ENCODE results near the gene OPRL1.
"Not testable (repeated sequence)": the region's sequence is repeated elsewhere in the genome, so short reads cannot be mapped to it uniquely, and the experiment has no call there.

The OPRL1 gene

GRCh38 chr20:64073476-64074183, 6.3 kb upstream of the OPRL1 start:
- no peak for DNase-seq

GRCh38 chr20:64074184-64074789, 5.6 kb upstream of the OPRL1 start:
- no peak for DNase-seq

DNA sequence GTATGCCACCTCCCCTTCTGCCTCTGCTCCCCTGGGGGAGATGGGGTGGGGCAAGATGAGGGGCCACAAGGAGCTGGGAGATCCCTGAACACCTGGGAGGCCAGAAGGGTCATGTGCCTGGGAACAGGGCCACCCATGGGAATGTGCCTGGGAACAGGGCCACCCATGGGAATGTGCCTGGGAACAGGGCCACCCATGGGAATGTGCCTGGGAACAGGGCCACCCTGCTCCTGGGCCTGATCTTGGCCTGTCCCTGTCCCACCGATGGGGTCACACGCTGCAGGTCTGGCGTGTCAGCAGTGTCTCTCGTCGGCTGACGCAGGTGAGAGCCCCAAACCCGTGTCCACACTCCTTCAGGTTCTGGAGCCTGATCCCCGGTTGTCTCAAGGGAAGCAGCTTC, 4.9 kb upstream of the OPRL1 start:
- DNase-seq, result no peak

- DNase-seq, result no peak
These were observed 4.3 kb upstream of the OPRL1 start for GRCh38 chr20:64075556-64075955.

DNA sequence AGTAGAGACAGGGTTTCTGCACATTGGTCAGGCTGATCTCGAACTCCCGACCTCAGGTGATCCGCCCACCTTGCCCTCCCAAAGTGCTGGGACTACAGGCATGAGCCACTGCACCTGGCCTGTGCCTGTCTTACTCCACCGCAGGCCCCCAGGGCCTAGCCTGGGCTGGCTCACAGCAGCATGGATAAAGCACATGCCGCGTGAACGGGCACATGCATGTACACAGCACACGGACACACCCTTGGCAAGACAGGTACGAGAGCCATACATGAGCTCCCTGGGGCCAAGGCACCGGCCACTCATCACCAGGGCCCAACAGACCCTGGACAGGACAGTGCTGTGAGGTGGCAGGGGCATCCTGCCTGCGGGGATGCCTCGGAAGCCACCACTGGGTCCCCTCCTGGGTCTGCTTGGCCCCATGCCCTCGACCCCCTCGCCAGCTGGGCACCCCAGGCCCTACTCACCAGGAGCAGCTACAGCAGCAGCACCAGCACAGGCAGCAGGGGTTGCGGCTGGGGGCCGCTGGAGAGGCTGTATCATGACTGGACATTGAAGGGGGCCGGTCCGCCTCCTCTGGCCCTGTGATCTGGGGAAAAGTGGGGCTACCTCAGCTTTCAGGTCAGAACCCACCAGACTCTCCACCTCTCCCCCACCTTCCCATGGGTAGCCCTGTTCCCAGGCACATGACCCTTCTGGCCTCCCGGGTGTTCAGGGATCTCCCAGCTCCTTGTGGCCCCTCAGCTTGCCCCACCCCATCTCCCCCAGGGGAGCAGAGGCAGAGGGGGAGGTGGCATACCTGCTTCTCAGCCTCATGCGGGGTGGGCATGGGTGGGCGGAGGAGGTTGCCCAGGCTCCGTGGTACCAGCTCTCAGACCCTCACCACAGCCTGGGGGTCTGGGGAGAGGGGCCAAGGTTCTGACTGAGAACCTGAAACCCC, 3.6 kb upstream of the OPRL1 start:
- DNase-seq, result no peak

DNA sequence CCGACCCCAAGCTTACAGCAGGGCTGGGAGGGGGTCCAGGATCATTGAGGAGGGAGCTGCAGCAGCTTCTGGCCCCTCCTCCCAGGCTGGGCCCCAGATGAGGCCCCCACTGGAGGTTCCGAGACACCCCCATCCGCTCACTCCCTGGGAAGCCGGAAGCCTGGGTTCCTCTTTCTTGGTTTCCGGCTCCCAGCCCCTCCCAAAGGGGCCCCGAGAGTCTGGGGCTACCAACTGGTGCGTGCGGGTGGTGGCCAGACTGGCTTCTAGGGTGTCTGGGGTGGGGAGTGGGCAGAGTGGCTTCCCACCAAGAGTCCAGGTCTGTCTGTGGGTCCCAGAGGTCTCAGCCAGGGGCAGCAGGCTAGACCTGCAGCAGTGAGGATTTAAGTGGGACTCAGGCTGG, 2.8 kb upstream of the OPRL1 start:
- DNase-seq, result no peak

DNA sequence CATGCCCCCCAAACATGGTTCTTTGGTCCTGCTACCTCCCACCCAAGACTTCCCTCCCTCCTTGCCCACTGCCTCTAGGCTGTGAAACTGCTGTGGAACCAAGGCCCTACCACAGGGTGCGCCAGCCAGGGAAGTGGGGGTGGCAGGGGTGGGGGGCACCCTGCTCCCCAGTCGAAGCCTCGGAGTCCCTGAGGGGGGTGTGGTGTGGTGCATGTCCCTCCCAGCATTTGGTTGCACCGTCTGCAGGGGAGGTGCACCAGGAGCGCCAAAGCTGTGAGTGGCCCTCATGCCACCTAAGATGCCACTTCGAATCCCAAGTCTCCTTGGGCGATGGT, 2.4 kb upstream of the OPRL1 start:
- no peak for DNase-seq

DNA sequence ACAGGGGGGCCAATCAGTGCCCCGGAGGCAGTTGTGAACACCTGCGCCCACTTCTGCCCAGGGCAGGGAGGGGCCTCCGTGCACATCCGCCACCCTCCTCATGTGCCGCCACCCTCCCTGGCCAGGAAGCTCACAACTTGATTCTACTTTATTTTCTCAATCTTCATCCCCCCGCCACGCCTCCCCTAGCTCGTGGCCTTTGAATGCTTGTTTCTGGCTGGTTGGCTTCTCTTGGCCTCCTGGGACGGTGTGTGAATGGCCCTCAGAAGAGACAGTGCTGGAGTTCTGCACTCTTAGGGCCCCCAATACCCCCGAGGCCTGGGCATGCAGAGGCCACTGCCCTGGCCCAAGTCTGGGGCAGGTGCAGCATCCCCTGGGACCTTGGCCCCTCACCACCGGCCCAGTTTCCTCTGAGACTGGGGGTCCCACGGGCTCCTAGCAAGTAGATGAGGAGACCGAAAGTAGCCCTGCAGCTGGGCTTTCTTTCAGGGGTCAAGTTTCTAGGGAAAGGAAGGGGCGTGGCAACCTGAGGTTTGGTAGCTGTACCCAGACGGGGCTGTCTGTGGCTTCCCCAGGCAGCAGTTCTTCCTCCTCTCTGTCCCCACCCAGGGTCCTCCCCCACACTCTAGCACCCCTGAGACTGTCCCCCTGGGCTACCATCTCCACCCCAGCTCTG, 1.9 kb upstream of the OPRL1 start:
- no peak for DNase-seq

GRCh38 chr20:64078934-64079272, 979 bp upstream of the OPRL1 start:
- DNase-seq, result no peak

- DNase-seq, result no peak
These were observed 439 bp upstream of the OPRL1 start, which contains the start of gene RGS19 for GRCh38 chr20:64079273-64080012. RGS19 (minus strand) TSS chr20:64079518; CDS start chr20:64076886, 2,632 bp downstream.

GRCh38 chr20:64080813-64081623, 1.1 kb downstream of the OPRL1 start:
- no peak for DNase-seq

DNA sequence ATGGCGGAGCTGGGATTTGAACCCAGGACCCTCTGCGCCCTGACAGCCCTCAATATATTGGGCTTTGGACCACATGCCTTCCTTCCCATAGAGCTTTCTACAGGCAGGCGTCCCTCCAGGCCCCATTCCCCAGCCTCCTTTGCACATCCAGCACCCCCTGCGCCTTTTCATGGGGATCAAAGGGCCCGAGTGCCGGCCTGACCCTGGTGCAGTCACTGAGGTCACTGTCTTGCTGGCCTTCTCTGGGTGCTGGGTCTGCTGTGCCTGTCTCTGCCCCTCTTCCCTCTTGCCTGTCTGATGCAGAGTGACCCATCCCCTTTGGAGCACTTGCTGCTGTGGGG, 1.7 kb downstream of the OPRL1 start:
- DNase-seq, result no peak

DNA sequence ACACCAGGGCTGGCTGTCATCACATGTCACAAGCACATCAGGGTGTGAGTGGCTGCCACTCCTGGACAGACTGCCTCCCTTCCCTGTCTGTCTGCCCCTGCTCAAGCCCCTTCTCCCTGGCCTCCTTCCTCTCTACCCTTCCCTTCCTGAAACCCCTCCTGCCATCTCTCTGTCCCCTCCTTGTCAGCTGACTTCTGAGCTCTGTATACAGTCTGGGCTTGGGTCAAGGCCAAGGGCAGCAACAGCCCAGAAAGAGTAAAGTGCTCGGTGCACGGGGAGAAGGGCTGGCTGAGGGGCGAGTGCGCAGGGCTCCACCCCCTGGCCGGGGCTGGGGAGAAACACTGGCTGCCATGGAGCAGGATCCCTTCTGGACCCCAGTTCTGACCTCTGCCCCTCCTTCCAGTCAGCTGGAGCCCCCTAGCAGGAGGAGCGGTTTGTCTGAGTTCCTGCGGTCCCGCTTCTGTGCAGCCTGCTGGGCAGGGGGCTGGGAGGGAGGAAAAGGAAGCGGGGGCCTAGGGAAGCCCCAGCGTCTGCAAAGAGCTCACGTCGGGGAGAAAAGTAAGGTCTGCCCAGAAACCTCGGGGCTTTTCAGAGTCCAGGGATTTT, 2.3 kb downstream of the OPRL1 start:
- no peak for DNase-seq

GRCh38 chr20:64082820-64083377, 3.0 kb downstream of the OPRL1 start:
- no peak for DNase-seq

GRCh38 chr20:64083378-64083803, 3.5 kb downstream of the OPRL1 start:
- peak; percentile 62 for DNase-seq

DNA sequence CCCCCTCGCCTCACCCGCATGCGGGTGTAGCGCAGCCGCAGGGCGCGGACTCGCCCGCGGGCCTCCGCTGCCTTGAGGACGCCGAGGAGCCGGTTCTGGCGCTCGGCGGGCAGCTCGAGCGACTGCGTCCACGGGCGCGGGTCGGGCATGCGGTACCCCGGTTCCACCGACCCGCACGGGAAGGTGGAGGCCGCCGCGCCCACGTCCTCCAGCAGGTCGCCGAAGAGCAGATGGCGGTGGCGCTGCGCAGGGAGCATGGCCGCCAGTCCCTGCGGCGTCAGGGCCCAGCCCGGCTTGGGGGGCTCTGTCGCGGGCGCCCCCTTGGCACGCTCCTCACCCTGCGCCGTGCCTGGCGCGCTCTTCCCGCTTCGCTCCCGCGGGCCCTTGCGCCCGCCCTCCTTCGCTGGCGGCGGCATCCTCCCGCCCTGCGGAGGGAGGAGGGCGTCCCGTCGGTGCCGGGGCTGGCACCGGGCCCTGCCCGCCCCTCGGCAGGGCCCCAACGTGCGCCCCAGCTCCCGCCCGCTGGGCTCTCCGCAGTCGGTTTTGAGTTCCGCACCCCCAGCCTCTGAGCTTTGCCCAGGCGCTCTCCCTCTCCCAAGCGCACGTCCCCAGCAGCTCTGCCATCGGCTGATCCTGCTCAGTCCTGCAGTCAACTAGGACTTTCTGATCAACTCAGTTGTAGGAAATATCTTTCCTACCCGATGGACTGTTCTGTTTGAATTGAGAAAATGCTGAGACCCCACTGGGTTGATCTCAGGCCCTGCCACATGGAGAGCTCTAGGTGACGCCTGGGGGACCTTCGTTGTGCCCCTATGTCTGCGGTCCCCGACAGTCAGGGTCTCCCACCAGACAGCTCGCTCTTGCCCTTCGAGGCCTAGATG, 4.2 kb downstream of the OPRL1 start, which contains the start of gene LKAAEAR1:
TSS of gene LKAAEAR1 (minus strand) at position 595 of the 881 bp plus-strand sequence. CDS start at position 416, 179 bp downstream.
- no peak for DNase-seq

GRCh38 chr20:64084685-64085152, 4.8 kb downstream of the OPRL1 start:
- no peak for DNase-seq

- DNase-seq, result no peak
These were observed 6.9 kb downstream of the OPRL1 start for GRCh38 chr20:64086801-64087200.

DNA sequence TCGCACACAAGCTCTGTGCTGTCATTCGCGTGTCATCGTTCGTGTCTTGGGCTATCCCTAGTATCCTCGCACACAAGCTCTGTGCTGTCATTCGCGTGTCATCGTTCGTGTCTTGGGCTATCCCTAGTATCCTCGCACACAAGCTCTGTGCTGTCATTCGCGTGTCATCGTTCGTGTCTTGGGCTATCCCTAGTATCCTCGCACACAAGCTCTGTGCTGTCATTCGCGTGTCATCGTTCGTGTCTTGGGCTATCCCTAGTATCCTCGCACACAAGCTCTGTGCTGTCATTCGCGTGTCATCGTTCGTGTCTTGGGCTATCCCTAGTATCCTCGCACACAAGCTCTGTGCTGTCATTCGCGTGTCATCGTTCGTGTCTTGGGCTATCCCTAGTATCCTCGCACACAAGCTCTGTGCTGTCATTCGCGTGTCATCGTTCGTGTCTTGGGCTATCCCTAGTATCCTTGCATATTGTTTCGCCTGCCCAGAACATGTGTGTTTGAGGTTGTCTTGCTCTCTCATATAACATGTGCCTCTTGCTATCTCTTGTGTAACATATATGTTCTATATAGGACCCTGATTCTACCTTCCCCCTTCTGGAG, 7.4 kb downstream of the OPRL1 start:
- not testable (repeated sequence) for DNase-seq
